H1 (cell line): ENCODE results near the gene TBC1D2. TPM values are rescaled to one million over a fixed set of nuclear protein-coding genes. Genes with fewer than 3 reads are reported as not detected.

Source experiments
- CHD2 ChIP-seq: IDR thresholded peaks from 2 replicates; pipeline ENCODE4 v1.6.1; 2012; ENCODE audit warnings: low read length, improper control_type of control experiment
- polyA plus RNA-seq, 7 experiments: library from polyadenylated mRNA; depleted of rRNA in 3 of 7; stranded (reverse) in 5 of 7; unstranded in 2 of 7; fragments of >200 nt in 5 of 7; fragments of 200-250 nt in 2 of 7; gene quantifications; 1 replicate in 5 of 7; 2 replicates in 1 of 7; 4 replicates in 1 of 7; pipeline versions ENCODE4 v1.2.1 to v1.2.3, GENCODE V29; 2011 to 2013; ENCODE audit warnings: missing spikeins in 2 of 7, mixed read lengths in 2 of 7
- total RNA-seq: library from RNA; stranded (reverse); fragmentation: NEBNext Ultra II Directional; extraction: Animal tissue kit (Norgen Biotek cat#: 25700); gene quantifications from 2 replicates; pipeline ENCODE4 v1.2.1, GENCODE V29; 2021

TBC1D2 gene
- total and polyA plus RNA-seq, 2 of the 8 experiments (the other 6 are each of a cell fraction or from before 2014, with no cell fraction given), result 7.4 TPM

DNA sequence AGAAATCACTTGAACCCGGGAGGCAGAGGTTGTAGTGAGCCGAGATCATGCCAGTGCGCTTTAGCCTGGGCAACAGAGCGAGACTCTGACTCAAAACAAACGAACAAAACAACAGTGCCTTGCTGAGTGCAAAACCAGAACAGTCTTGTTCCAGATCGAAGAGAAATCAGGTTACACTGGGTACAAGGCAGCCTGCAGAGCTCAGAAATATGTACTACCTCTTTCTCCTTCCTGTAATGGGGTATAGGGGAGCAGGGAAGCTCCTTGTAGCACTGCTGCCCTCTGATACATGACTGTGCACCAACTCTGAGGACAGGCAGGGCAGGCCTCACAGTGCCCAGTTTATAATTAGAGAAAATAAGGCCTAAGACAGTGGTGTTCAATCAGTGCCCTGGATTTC lies 24.7 kb downstream of the TBC1D2 start (continued):
- TF ChIP-seq CHD2, result no peak
